Liver (tissue), 9 donors: ENCODE data around the gene CACYBP. TPM values are rescaled to one million over a fixed set of nuclear protein-coding genes. Genes with fewer than 3 reads are reported as not detected.

Experiments used
- DNase-seq: peaks from one replicate; pipeline ENCODE4 v3.0.0-alpha.2; 2017; ENCODE audit warnings: low spot score
- H3K27ac ChIP-seq, 2 donors: one replicate each; pipeline ENCODE4 v1.7.0; 2013; ENCODE audit warnings: inconsistent platforms in 2 of 2, low read length in 2 of 2, control low read depth in 1 of 2, low read depth in 1 of 2, mild to moderate bottlenecking in 1 of 2
- H3K27me3 ChIP-seq, 4 donors: one replicate each; pipeline versions ENCODE4 v1.6.1 to v1.7.0; 2013; ENCODE audit warnings: low read length in 3 of 4, inconsistent platforms in 1 of 4, mild to moderate bottlenecking in 1 of 4, moderate library complexity in 1 of 4; ENCODE audit not compliant: control insufficient read depth in 4 of 4, insufficient read depth in 4 of 4
- H3K36me3 ChIP-seq, 4 donors: one replicate each; pipeline versions ENCODE4 v1.6.1 to v1.7.0; 2013; ENCODE audit warnings: low read length in 3 of 4, mild to moderate bottlenecking in 3 of 4, low read depth in 1 of 4, moderate library complexity in 1 of 4; ENCODE audit not compliant: control insufficient read depth in 4 of 4, insufficient read depth in 3 of 4
- H3K4me1 ChIP-seq, 4 donors: one replicate each; pipeline versions ENCODE4 v1.6.1 to v1.7.0; 2013; ENCODE audit warnings: low read length in 3 of 4, mild to moderate bottlenecking in 3 of 4, moderate library complexity in 1 of 4; ENCODE audit not compliant: control insufficient read depth in 4 of 4, insufficient read depth in 4 of 4
- H3K4me3 ChIP-seq, 3 donors: one replicate each; pipeline versions ENCODE4 v1.6.1 to v1.7.0; 2013; ENCODE audit warnings: low read length in 3 of 3, control low read depth in 1 of 3, low read depth in 1 of 3, mild to moderate bottlenecking in 1 of 3
- H3K9ac ChIP-seq, 2 donors: one replicate each; pipeline ENCODE4 v1.7.0; 2013; ENCODE audit warnings: low read length in 2 of 2, mild to moderate bottlenecking in 2 of 2, moderate library complexity in 2 of 2, control low read depth in 1 of 2, low read depth in 1 of 2
- H3K9me3 ChIP-seq, 4 donors: one replicate each; pipeline versions ENCODE4 v1.6.1 to v1.7.0; 2013; ENCODE audit warnings: low read length in 3 of 4; ENCODE audit not compliant: control insufficient read depth in 4 of 4
- ATF3 ChIP-seq: IDR thresholded peaks from 2 replicates; pipeline ENCODE4 v1.6.1; 2016; ENCODE audit warnings: antibody characterized with exemption
- CTCF ChIP-seq: fragments of 150-350 bp; IDR thresholded peaks from 2 replicates; pipeline ENCODE4 v1.5.1; 2017; ENCODE audit warnings: improper control_type of control experiment, low read depth, low read length; ENCODE audit not compliant: missing input control
- EGR1 ChIP-seq, 2 donors: IDR thresholded peaks; 2 replicates each; pipeline ENCODE4 v1.6.1; 2016 to 2018; ENCODE audit warnings: antibody characterized with exemption in 2 of 2, low read depth in 2 of 2
- FOXA1 ChIP-seq: IDR thresholded peaks from 2 replicates; pipeline ENCODE4 v1.6.1; 2016; ENCODE audit warnings: antibody characterized with exemption
- FOXA2 ChIP-seq: IDR thresholded peaks from 2 replicates; pipeline ENCODE4 v1.6.1; 2016; ENCODE audit warnings: antibody characterized with exemption
- GABPA ChIP-seq, 2 donors: IDR thresholded peaks in 1 of 2; conservative IDR thresholded peaks in 1 of 2; 2 replicates each; pipeline ENCODE4 v1.6.1; 2016; ENCODE audit warnings: antibody characterized with exemption in 2 of 2, mild to moderate bottlenecking in 1 of 2, moderate library complexity in 1 of 2
- HNF4A ChIP-seq, 2 donors: conservative IDR thresholded peaks; 2 replicates each; pipeline ENCODE4 v1.6.1; 2016; ENCODE audit warnings: antibody characterized with exemption in 2 of 2, mild to moderate bottlenecking in 2 of 2
- HNF4G ChIP-seq: IDR thresholded peaks from 2 replicates; pipeline ENCODE4 v1.6.1; 2016; ENCODE audit warnings: antibody characterized with exemption
- JUND ChIP-seq, 2 donors: IDR thresholded peaks; 2 replicates each; pipeline ENCODE4 v1.6.1; 2016; ENCODE audit warnings: antibody characterized with exemption in 2 of 2
- MAX ChIP-seq: IDR thresholded peaks from 2 replicates; pipeline ENCODE4 v1.6.1; 2016; ENCODE audit warnings: antibody characterized with exemption
- NR2F2 ChIP-seq: IDR thresholded peaks from 2 replicates; pipeline ENCODE4 v1.6.1; 2016; ENCODE audit warnings: antibody characterized with exemption
- RAD21 ChIP-seq, 2 donors: IDR thresholded peaks; 2 replicates each; pipeline ENCODE4 v1.6.1; 2016; ENCODE audit warnings: antibody characterized with exemption in 2 of 2, mild to moderate bottlenecking in 2 of 2
- REST ChIP-seq: IDR thresholded peaks from 2 replicates; pipeline ENCODE4 v1.6.1; 2016; ENCODE audit warnings: antibody characterized with exemption, mild to moderate bottlenecking
- RXRA ChIP-seq, 2 donors: IDR thresholded peaks; 2 replicates each; pipeline ENCODE4 v1.6.1; 2017 to 2018; ENCODE audit warnings: antibody characterized with exemption in 2 of 2, mild to moderate bottlenecking in 1 of 2
- SP1 ChIP-seq: IDR thresholded peaks from 2 replicates; pipeline ENCODE4 v1.6.1; 2018; ENCODE audit warnings: antibody characterized with exemption, mild to moderate bottlenecking
- TAF1 ChIP-seq: conservative IDR thresholded peaks from 2 replicates; pipeline ENCODE4 v1.6.1; 2016; ENCODE audit warnings: antibody characterized with exemption, mild to moderate bottlenecking
- YY1 ChIP-seq: IDR thresholded peaks from 2 replicates; pipeline ENCODE4 v1.6.1; 2016; ENCODE audit warnings: antibody characterized with exemption, mild to moderate bottlenecking
- ZBTB33 ChIP-seq: IDR thresholded peaks from 2 replicates; pipeline ENCODE4 v1.6.1; 2016; ENCODE audit warnings: antibody characterized with exemption
- WGBS: extraction: QIAGEN DNeasy Blood & Tissue Kit; methylation state at CpG from one replicate; pipeline ENCODE4 v1.1.7; 2013; 5-methylcytosine and 5-hydroxymethylcytosine counted together
- polyA plus RNA-seq, 2 donors: library from polyadenylated mRNA; stranded (reverse) in 1 of 2; unstranded in 1 of 2; fragments of 200-250 nt in 1 of 2; fragments of >200 nt in 1 of 2; fragmentation: Nextera tagmentation in 1 of 2; extraction: Ambion mirVana in 1 of 2; gene quantifications; one replicate each; pipeline versions ENCODE4 v1.2.1 to v1.2.3, GENCODE V29; 2013 to 2015
- total RNA-seq, 2 donors: library from RNA; depleted of rRNA; stranded (reverse); fragments of >200 nt; gene quantifications; one replicate each; pipeline ENCODE4 v1.2.3, GENCODE V29; 2014
- donor health status: healthy.
- donor health status: healthy.
- donor health status: healthy.
- donor health status: healthy.
- donor health status: healthy.

Gene CACYBP
- total and polyA plus RNA-seq, 4 donors = 26.4 to 81.2 (median 36.6) TPM

- Histone ChIP-seq H3K4me3 (no peak overlapping the region), H3K27ac (no peak overlapping the region), H3K4me1 (peaks cover 2 to 11% (median 7%) of the 10 kb centered on the region in 4 donors), H3K9me3 (no peaks in the 10 kb centered on the region), H3K36me3 (no peaks in the 10 kb centered on the region), H3K27me3 (no peaks in the 10 kb centered on the region), H3K9ac (no peak overlapping the region)
- TF ChIP-seq REST = no peak
- TF ChIP-seq RAD21 (IDR thresholded peaks at IDR 0.05) = no peak
- no peak for TF ChIP-seq JUND (IDR thresholded peaks at IDR 0.05)
- no peak for TF ChIP-seq FOXA2
- TF ChIP-seq RXRA (IDR thresholded peaks at IDR 0.05) = no peak
- TF ChIP-seq GABPA (IDR thresholded peaks at IDR 0.05 in 1 of 2, conservative IDR thresholded peaks at IDR 0.05 in 1 of 2) = no peak
- no peak for TF ChIP-seq YY1
- no peak for TF ChIP-seq NR2F2
- TF ChIP-seq ZBTB33 = no peak
- no peak for TF ChIP-seq CTCF
- no peak for TF ChIP-seq HNF4A (conservative IDR thresholded peaks at IDR 0.05)
- TF ChIP-seq SP1 = no peak
- TF ChIP-seq MAX = no peak
- no peak for TF ChIP-seq TAF1
- TF ChIP-seq FOXA1 = no peak
- no peak for TF ChIP-seq HNF4G
- TF ChIP-seq EGR1 (IDR thresholded peaks at IDR 0.05; ENCODE audit: low read depth in 2 of 2) = no peak
- TF ChIP-seq ATF3 = no peak
- no peak for DNase-seq
Measured at GRCh38 chr1:174988539-174988938, 11.2 kb upstream of the CACYBP start.

- H3K9ac ChIP-seq = no peak overlapping the region
- no peak overlapping the region for H3K27ac ChIP-seq
- H3K9me3 ChIP-seq = no peaks in the 10 kb centered on the region
- H3K4me3 ChIP-seq = no peak overlapping the region
- H3K36me3 ChIP-seq = no peaks in the 10 kb centered on the region
- H3K27me3 ChIP-seq = no peaks in the 10 kb centered on the region
- DNase-seq = no peak
- peaks cover 2 to 11% (median 7%) of the 10 kb centered on the region in 4 donors for H3K4me1 ChIP-seq
- WGBS = 93% methylated on average over 3 of the region's 3 CpGs
- TF ChIP-seq ATF3 (no peak), YY1 (no peak), HNF4G (no peak), JUND (IDR thresholded peaks at IDR 0.05) (no peak), NR2F2 (no peak), RXRA (IDR thresholded peaks at IDR 0.05) (no peak), SP1 (no peak), HNF4A (conservative IDR thresholded peaks at IDR 0.05) (no peak), ZBTB33 (no peak), TAF1 (no peak), EGR1 (IDR thresholded peaks at IDR 0.05; ENCODE audit: low read depth in 2 of 2) (no peak), GABPA (IDR thresholded peaks at IDR 0.05 in 1 of 2, conservative IDR thresholded peaks at IDR 0.05 in 1 of 2) (no peak), MAX (no peak), CTCF (no peak), FOXA1 (no peak)
Measured at GRCh38 chr1:174988986-174989385, 10.8 kb upstream of the CACYBP start.
